Left lung (tissue), 10 donors: ENCODE results near the gene MALRD1. TPM values are rescaled to one million over a fixed set of nuclear protein-coding genes. Genes with fewer than 3 reads are reported as not detected.
"Not testable (repeated sequence)": the region's sequence is repeated elsewhere in the genome, so short reads cannot be mapped to it uniquely, and the experiment has no call there.

Source experiments
- ATAC-seq: fragments of 200-7000 bp; cut with Tn5 transposase; one replicate; pipeline ENCODE4 v1.9.1; 2020; ENCODE audit warnings: moderate library complexity
- DNase-seq, 4 donors: peaks; one replicate each; pipeline ENCODE4 v3.0.0-alpha.2; 2013 to 2020
- H3K27ac ChIP-seq, 2 donors: fragments of 200-600 bp; sonication (generic) in 1 of 2; one replicate each; pipeline versions ENCODE4 v1.5.0 to v1.8.0; 2020 to 2021
- H3K27me3 ChIP-seq, 2 donors: fragments of 200-600 bp; sonication (generic) in 1 of 2; one replicate each; pipeline versions ENCODE4 v1.5.0 to v1.8.0; 2020 to 2021
- H3K36me3 ChIP-seq, 2 donors: fragments of 200-600 bp; sonication (generic) in 1 of 2; one replicate each; pipeline versions ENCODE4 v1.5.0 to v1.8.0; 2020 to 2021
- H3K4me1 ChIP-seq, 2 donors: fragments of 200-600 bp; one replicate each; pipeline ENCODE4 v1.8.0; 2021
- H3K4me3 ChIP-seq, 2 donors: fragments of 200-600 bp; sonication (generic) in 1 of 2; one replicate each; pipeline versions ENCODE4 v1.5.0 to v1.8.0; 2020 to 2021; ENCODE audit warnings: mild to moderate bottlenecking in 1 of 2
- H3K9me3 ChIP-seq, 2 donors: fragments of 200-600 bp; sonication (generic) in 1 of 2; one replicate each; pipeline versions ENCODE4 v1.5.0 to v1.8.0; 2020 to 2021
- CTCF ChIP-seq, 2 donors: fragments of 200-600 bp; sonication (generic) in 1 of 2; IDR thresholded peaks; one replicate each; pipeline versions ENCODE4 v1.5.0 to v1.8.0; 2021; ENCODE audit warnings: antibody characterized with exemption in 2 of 2
- intact Hi-C, 2 donors: fragments of 100-400 bp; cut with DNase I; formaldehyde crosslinking; loops; one replicate each; pipeline versions ENCODE4 v1.11.2 to v1.14.2; 2022
- polyA plus RNA-seq, 6 donors: library from polyadenylated mRNA; unstranded; fragments of 120-200 nt; gene quantifications; one replicate each; pipeline ENCODE4 v1.2.1, GENCODE V29; 2013; ENCODE audit not compliant: insufficient read length in 6 of 6
- total RNA-seq, 2 donors: library from RNA; stranded (reverse); fragmentation: NEBNext Ultra II Directional; extraction: Animal tissue kit (Norgen Biotek cat#: 25700); gene quantifications; one replicate each; pipeline ENCODE4 v1.2.1, GENCODE V29; 2021
- donor health status: DM: no; HTN: yes; CAD: no.
- donor health status: DM: no; HTN: no; CAD: no.

The MALRD1 gene
- total and polyA plus RNA-seq, 8 donors = 2.6 to 12.3 (median 6.9) TPM

- DNase-seq (no peak), ATAC-seq (no peak)
- no peaks in the 10 kb centered on the region for H3K27me3 ChIP-seq
- no peaks in the 10 kb centered on the region for H3K4me1 ChIP-seq
- H3K36me3 ChIP-seq = no peaks in the 10 kb centered on the region
- TF ChIP-seq CTCF (IDR thresholded peaks at IDR 0.05) = no peak
- no peaks in the 10 kb centered on the region for H3K9me3 ChIP-seq
- intact Hi-C loops = no loop called here
- H3K27ac ChIP-seq = no peak overlapping the region
- H3K4me3 ChIP-seq = no peak overlapping the region
These were observed 457.0 kb downstream of the MALRD1 start for GRCh38 chr10:19505320-19506312.

- H3K4me3 ChIP-seq, H3K27ac ChIP-seq, H3K4me1 ChIP-seq, ATAC-seq, DNase-seq, H3K36me3 ChIP-seq, intact Hi-C loops, H3K27me3 ChIP-seq, H3K9me3 ChIP-seq: not testable (repeated sequence)
These were observed 461.6 kb downstream of the MALRD1 start for GRCh38 chr10:19510005-19510732.

GRCh38 chr10:19518109-19518508 is 469.5 kb downstream of the MALRD1 start:
- H3K27me3 ChIP-seq = no peaks in the 10 kb centered on the region
- ATAC-seq (no peak), DNase-seq (no peak)
- intact Hi-C loops = no loop called here
- no peaks in the 10 kb centered on the region for H3K4me1 ChIP-seq
- H3K27ac ChIP-seq = no peak overlapping the region
- peaks cover 0 to 16% of the 10 kb centered on the region in 2 donors for H3K9me3 ChIP-seq
- no peaks in the 10 kb centered on the region for H3K36me3 ChIP-seq
- no peak overlapping the region for H3K4me3 ChIP-seq
- TF ChIP-seq CTCF (IDR thresholded peaks at IDR 0.05) = no peak

GRCh38 chr10:19518632-19519031 is 470.0 kb downstream of the MALRD1 start:
- Histone ChIP-seq H3K36me3 (no peaks in the 10 kb centered on the region), H3K27me3 (no peaks in the 10 kb centered on the region), H3K4me1 (no peaks in the 10 kb centered on the region), H3K4me3 (no peak overlapping the region), H3K27ac (no peak overlapping the region), H3K9me3 (peaks cover 0 to 16% of the 10 kb centered on the region in 2 donors)
- DNase-seq (no peak), ATAC-seq (no peak)
- intact Hi-C loops = no loop called here
- TF ChIP-seq CTCF (IDR thresholded peaks at IDR 0.05) = no peak

- no peaks in the 10 kb centered on the region for H3K9me3 ChIP-seq
- H3K4me1 ChIP-seq = no peaks in the 10 kb centered on the region
- TF ChIP-seq CTCF (IDR thresholded peaks at IDR 0.05) = no peak
- intact Hi-C loops = no loop called here
- H3K4me3 ChIP-seq = no peak overlapping the region
- DNase-seq (no peak), ATAC-seq (no peak)
- H3K27me3 ChIP-seq = no peaks in the 10 kb centered on the region
- no peaks in the 10 kb centered on the region for H3K36me3 ChIP-seq
- no peak overlapping the region for H3K27ac ChIP-seq
These were observed 482.7 kb downstream of the MALRD1 start for GRCh38 chr10:19531324-19531723.
